GM12874 (cell line): ENCODE measurements around the gene MYH9.

Experiments
- CTCF ChIP-seq: IDR thresholded peaks from 2 replicates; pipeline ENCODE4 v1.5.1; 2011; ENCODE audit warnings: low read depth, mild to moderate bottlenecking, control low read depth, low read length, moderate library complexity; ENCODE audit not compliant: insufficient read depth

Gene MYH9

DNA sequence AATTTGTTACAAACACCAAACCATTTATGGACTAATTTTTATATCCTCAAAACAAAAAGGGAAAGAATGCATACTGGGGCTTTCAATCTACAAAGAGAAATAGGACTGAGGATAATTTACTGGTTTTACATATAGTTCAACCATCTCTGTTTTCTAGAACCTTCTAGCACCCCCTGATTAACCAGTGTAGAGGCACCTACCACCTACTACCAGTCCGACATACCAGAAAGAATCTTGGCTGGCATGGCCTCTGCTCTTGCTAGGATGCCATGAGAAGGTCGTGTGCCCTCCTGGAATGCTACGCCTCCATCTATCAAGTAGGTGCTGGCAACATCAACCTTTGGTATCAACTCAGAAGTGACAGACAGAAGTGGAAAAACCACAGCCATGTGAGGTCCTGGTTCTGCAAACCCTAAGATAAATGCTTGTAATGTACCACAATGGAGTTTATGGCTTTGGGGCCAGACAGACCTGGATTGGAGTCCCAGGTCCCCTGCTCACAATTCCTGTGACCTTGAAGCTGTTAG, 28.2 kb downstream of the MYH9 start:
- no peak for TF ChIP-seq CTCF

DNA sequence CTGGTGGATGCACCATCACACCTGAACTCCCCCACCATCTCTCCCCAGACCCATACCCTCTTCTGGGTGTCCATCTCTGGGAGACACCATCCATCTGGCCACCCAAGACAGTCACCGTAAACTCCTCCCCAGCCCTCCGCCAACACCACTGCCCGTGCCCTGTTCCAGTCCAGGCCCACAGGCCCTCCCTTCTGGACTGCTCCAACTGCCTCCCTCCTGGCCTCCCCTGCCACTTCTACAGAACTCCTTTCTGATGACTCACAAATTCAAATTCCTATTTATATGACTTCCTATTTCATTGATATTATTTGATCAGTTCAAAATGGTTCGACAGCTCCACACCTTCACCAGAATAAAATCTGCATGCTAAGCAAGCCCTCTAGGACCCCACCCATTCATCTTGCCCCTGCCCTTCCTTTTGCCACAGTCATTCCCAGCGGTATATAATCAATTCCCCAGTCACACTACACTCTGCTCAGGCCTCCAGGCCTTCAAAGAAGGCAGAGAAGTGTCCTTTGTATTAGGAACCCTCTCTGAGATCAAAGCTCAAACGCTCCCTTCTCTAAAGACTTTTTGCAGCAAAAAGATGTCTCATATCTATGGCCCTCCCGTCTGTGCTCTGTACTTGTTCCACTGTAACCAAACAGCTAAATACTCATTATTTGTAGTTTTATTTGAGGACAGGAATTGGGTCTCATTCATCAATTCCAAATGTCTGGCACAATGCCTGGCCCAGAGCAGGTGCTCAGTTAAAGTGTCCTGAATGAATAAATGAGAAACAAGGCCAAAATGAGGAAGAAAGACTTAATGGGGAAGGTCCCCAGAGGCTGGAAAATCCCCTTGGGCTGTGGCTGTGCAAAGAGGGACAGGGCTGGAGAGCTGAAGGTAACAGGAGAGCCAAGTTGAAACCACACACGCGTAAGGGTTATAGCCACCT, 29.0 kb downstream of the MYH9 start:
- TF ChIP-seq CTCF = no peak

GRCh38 chr22:36356708-36357624, 30.8 kb downstream of the MYH9 start:
- TF ChIP-seq CTCF = no peak

- TF ChIP-seq CTCF = no peak
Observed at GRCh38 chr22:36355894-36356293, 31.9 kb downstream of the MYH9 start.

DNA sequence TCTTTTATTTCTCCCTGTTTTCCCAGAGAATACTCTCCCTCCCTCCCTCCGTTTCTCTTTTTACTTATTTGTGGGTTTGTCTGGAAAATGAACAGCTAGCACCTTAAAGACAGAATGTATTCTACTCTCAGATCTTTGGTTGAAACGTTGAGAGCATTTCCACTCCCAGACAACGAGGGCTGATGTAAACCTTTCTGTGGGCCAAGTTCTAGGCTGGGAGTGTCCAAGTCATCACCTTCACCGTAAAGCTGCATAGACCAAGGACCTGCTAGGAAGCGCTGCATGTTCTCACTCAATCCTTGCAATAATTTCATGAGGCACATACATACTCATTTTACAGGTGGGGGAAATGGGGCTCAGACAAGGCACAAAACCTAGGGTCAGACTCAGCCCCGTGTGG, 32.4 kb downstream of the MYH9 start:
- TF ChIP-seq CTCF = no peak

DNA sequence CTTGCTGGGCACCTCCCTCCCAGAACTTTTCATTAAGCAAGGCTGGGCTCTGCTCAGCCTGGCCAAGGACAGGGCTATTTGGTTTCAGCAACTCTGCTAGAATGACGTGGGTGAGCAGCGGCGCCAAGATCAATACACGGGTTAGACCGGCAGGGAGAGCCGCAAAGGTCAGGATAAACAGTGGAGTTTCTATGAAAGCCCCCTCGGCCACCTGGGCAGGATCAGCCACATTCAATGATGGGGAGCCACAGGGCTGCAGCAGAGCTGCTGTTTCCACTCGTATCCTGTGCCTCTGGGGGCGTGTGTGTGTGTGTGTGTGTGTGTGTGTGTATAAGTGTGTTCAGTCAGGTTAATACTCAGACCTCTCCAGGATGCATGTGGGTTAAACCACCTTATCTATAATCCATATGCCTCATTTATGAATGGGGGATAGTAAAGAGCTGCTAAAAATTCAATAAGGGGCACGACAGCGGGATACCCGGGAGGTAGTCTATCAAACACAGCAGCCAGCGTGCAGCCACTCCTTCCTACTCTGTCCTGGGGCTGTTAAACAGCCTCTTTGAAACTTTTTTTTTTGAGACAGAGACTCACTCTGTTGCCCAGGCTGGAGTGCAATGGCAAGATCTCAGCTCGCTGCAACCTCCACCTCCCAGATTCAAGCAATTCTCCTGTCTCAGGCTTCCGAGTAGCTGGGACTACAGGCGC, 34.8 kb downstream of the MYH9 start:
- no peak for TF ChIP-seq CTCF
